HG03045 (cell line): ENCODE results near the gene IL2RG.
A peak's percentile ranks its signal among the peaks of the same experiment; 100 is the strongest.

Experiments used
- ATAC-seq: cut with Tn5 transposase; IDR thresholded peaks from one replicate; pipeline ENCODE4 v1.9.1; 2021; ENCODE audit warnings: mild to moderate bottlenecking, moderate library complexity; ENCODE audit not compliant: unreplicated experiment

Gene IL2RG

GRCh38 chrX:71111141-71111843 is at the start of gene IL2RG:
TSS of gene IL2RG (minus strand) at chrX:71111577. CDS start at chrX:71111539, 38 bp downstream.
- peak; percentile 89 for ATAC-seq

GRCh38 chrX:71160475-71160874 is 49.1 kb upstream of the IL2RG start:
- ATAC-seq = no peak

- no peak for ATAC-seq
These were observed 48.0 kb upstream of the IL2RG start for GRCh38 chrX:71159335-71159734.

- ATAC-seq = no peak
These were observed 47.2 kb upstream of the IL2RG start for GRCh38 chrX:71158603-71159002.

- no peak for ATAC-seq
These were observed 43.3 kb upstream of the IL2RG start for GRCh38 chrX:71154641-71155040.

- no peak for ATAC-seq
These were observed 42.8 kb upstream of the IL2RG start for GRCh38 chrX:71154196-71154595.

GRCh38 chrX:71151366-71151765 is 40.0 kb upstream of the IL2RG start:
- no peak for ATAC-seq

GRCh38 chrX:71148278-71148663 is 36.9 kb upstream of the IL2RG start:
- no peak for ATAC-seq

GRCh38 chrX:71147496-71148277 is 36.3 kb upstream of the IL2RG start:
- no peak for ATAC-seq

GRCh38 chrX:71144651-71145050 is 33.3 kb upstream of the IL2RG start, which contains the start of gene NLGN3:
TSS of gene NLGN3 (plus strand) at chrX:71144841. CDS start at chrX:71147750, 2,909 bp downstream.
- no peak for ATAC-seq

GRCh38 chrX:71143508-71143907 is 32.1 kb upstream of the IL2RG start:
- ATAC-seq = no peak

GRCh38 chrX:71140440-71140839 is 29.1 kb upstream of the IL2RG start:
- no peak for ATAC-seq

- ATAC-seq = no peak
These were observed 20.1 kb upstream of the IL2RG start for GRCh38 chrX:71131510-71131909.

- ATAC-seq = peak; percentile 67
These were observed 17.8 kb upstream of the IL2RG start for GRCh38 chrX:71128915-71129765.

GRCh38 chrX:71128166-71128833 is 16.9 kb upstream of the IL2RG start:
- ATAC-seq = no peak

- ATAC-seq = peak; percentile 6
These were observed 7.7 kb upstream of the IL2RG start for GRCh38 chrX:71118985-71119535.

- peak; percentile 92 for ATAC-seq
These were observed 6.9 kb upstream of the IL2RG start, which contains the start of gene MED12 for GRCh38 chrX:71118032-71118984. TSS of gene MED12 (plus strand) at chrX:71118596. CDS start at chrX:71118755, 159 bp downstream.

GRCh38 chrX:71117358-71117757 is 6.0 kb upstream of the IL2RG start:
- no peak for ATAC-seq

- ATAC-seq = peak; percentile 35
These were observed 599 bp upstream of the IL2RG start for GRCh38 chrX:71111921-71112431.
